ENCODE results near the gene SRPK2. TPM values are rescaled to one million over a fixed set of nuclear protein-coding genes. Genes with fewer than 3 reads are reported as not detected.

SRPK2 gene
- total RNA-seq, 1 experiment from 2014 or later, result 54.4 TPM

DNA sequence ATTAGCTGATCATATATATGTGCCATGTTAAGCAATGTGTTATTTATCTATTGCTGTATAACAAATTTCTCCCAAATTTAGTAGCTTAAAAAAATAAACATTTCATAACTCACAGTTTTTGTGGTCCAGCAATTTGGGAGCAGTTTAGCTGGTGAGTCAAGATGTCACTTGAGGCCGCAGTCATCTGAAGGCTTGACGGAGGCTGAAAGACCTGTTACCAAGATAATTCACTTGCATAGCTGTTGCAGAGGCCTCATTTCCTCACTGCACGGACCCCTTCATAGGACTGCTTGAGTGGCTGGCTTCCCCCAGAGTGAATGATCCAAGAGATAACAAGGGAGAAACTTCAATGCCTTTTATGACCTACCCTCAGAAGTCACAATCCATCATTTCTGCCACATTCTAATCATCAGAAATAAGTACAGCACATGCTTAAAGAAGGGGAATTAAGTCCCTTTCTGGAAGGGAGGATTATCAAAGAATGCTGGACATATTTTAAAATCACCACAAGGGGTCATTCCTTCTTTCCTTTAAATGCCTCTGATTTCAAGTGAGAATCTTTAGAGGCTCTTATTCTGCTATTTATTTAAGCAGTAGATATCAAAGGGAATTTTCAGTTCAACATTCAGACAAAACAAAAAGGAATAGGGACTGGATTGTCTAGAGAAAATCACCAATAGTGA lies 10.5 kb upstream of the SRPK2 start:
- Mint-ChIP-seq H3K27ac (ENCODE audit: low read depth, unreplicated experiment) (no peak overlapping the region), H3K4me1 (ENCODE audit: insufficient read depth, unreplicated experiment) (peaks cover 7% of the 10 kb centered on the region), H3K9me3 (ENCODE audit: unreplicated experiment) (no peaks in the 10 kb centered on the region), H3K36me3 (ENCODE audit: insufficient read depth, unreplicated experiment) (no peaks in the 10 kb centered on the region), H3K27me3 (ENCODE audit: insufficient read depth, unreplicated experiment) (no peaks in the 10 kb centered on the region), H3K4me3 (ENCODE audit: unreplicated experiment) (no peak overlapping the region)
- peak; percentile 31 for TF ChIP-seq CTCF (IDR thresholded peaks at IDR 0.05; ENCODE audit: unreplicated experiment)
- DNase-seq (ENCODE audit: unreplicated experiment), result no peak
- POLR2A ChIA-PET, result interaction anchor here (0.6 to 1.6 kb wide), 2 partner anchors 10 to 16 kb away, joined by 3 to 6 read pairs; partner anchors contain the start of gene SRPK2
- CTCF ChIA-PET, result interaction anchor here (0.5 to 2.9 kb wide), 15 partner anchors 9 to 248 kb away, joined by 3 to 12 read pairs (median 3); no protein-coding TSS in a partner anchor
- BruUV-seq (replicated peaks), result no TSS peak
- intact Hi-C loops (cut with micrococcal nuclease), result loop anchor here (1.0 kb wide), 3 partner anchors 30 to 190 kb away; no protein-coding TSS in a partner anchor

DNA sequence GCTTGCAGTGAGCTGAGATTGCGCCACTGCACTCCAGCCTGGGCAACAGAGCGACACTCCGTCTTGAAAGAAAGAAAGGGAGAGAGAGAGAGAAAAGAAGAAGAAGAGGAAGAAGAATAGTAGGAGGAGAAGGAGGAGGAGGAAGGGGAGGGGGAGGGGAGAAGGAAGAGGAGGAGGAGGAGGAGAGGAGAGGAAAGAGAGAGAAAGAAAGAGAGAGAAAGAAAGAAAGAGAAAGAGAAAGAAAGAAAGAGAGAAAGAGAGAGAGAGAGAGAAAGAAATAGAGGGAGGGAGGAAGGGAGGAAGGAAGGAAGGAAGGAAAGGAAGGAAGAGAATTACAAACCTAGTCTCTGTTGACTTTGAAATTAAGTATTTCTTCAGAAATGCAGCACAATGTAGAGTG lies 7.8 kb upstream of the SRPK2 start:
- no peaks in the 10 kb centered on the region for H3K36me3 Mint-ChIP-seq (ENCODE audit: insufficient read depth, unreplicated experiment)
- no peak for DNase-seq (ENCODE audit: unreplicated experiment)
- no peak overlapping the region for H3K4me3 Mint-ChIP-seq (ENCODE audit: unreplicated experiment)
- BruUV-seq (replicated peaks), result no TSS peak
- POLR2A ChIA-PET, result no interaction called here
- no peak overlapping the region for H3K27ac Mint-ChIP-seq (ENCODE audit: low read depth, unreplicated experiment)
- H3K4me1 Mint-ChIP-seq (ENCODE audit: insufficient read depth, unreplicated experiment), result peaks cover 7% of the 10 kb centered on the region
- H3K9me3 Mint-ChIP-seq (ENCODE audit: unreplicated experiment), result no peaks in the 10 kb centered on the region
- intact Hi-C loops (cut with micrococcal nuclease), result no loop called here
- TF ChIP-seq CTCF (IDR thresholded peaks at IDR 0.05; ENCODE audit: unreplicated experiment), result no peak
- H3K27me3 Mint-ChIP-seq (ENCODE audit: insufficient read depth, unreplicated experiment), result no peaks in the 10 kb centered on the region
- CTCF ChIA-PET, result interaction anchor here (0.6 to 1.1 kb wide), 2 partner anchors 76 to 256 kb away, joined by 3 to 5 read pairs; no protein-coding TSS in a partner anchor

DNA sequence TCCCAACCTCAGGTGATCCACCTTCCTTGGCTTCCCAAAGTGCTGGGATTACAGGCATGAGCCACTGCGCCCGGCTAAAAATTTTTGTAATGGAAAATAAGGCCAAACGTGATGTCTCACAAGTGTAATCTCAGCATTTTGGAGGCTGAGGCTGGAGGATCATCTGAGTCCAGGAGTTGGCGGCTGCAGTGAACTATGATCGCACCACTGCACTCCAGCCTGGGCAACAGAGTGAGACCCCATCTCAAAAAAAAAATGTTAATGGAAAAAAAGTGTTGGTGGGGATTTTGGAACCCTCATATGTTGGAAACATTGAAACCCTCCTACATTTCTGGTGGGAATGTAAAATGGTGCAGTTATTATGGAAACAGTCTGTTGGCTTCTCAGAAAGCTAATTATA lies 2.7 kb upstream of the SRPK2 start:
- Mint-ChIP-seq H3K36me3 (ENCODE audit: insufficient read depth, unreplicated experiment) (peaks cover 6% of the 10 kb centered on the region), H3K27ac (ENCODE audit: low read depth, unreplicated experiment) (no peak overlapping the region), H3K4me1 (ENCODE audit: insufficient read depth, unreplicated experiment) (peaks cover 3% of the 10 kb centered on the region), H3K9me3 (ENCODE audit: unreplicated experiment) (no peaks in the 10 kb centered on the region), H3K4me3 (ENCODE audit: unreplicated experiment) (no peak overlapping the region), H3K27me3 (ENCODE audit: insufficient read depth, unreplicated experiment) (no peaks in the 10 kb centered on the region)
- CTCF ChIA-PET, result interaction anchor here (0.5 to 0.8 kb wide), 3 partner anchors 141 to 1013 kb away, joined by 3 to 4 read pairs (median 3); partner anchors contain the start of gene RINT1
- POLR2A ChIA-PET, result interaction anchor here (0.7 kb wide), 1 partner anchor 60 kb away, joined by 3 read pairs; no protein-coding TSS in a partner anchor
- intact Hi-C loops (cut with micrococcal nuclease), result no loop called here
- no peak for DNase-seq (ENCODE audit: unreplicated experiment)
- no peak for TF ChIP-seq CTCF (IDR thresholded peaks at IDR 0.05; ENCODE audit: unreplicated experiment)
- BruUV-seq (replicated peaks), result no TSS peak

DNA sequence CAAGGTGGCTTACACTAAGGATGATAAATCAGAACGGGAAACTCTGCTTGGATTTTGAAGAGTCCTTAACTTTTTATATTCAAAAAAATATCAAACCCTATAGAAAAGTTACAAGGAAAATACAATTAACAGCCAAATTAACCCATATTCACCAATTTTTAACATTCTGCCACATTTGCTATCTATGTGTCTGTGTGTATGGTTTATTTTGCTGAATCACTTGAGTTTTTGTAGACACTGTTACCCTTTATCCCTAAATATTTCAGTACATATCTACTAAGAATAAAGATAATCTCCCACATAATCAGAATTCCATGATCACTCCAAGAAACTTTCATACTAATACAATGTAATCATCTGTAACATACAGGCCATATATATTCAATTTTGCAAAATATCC lies 1.2 kb upstream of the SRPK2 start:
- no peaks in the 10 kb centered on the region for H3K4me1 Mint-ChIP-seq (ENCODE audit: insufficient read depth, unreplicated experiment)
- ChIA-PET POLR2A (interaction anchor here (0.6 to 1.9 kb wide), 3 partner anchors 9 to 205 kb away, joined by 3 to 6 read pairs (median 5); no protein-coding TSS in a partner anchor), CTCF (interaction anchor here (0.5 kb wide), 1 partner anchor 49 kb away, joined by 4 read pairs; no protein-coding TSS in a partner anchor)
- intact Hi-C loops (cut with micrococcal nuclease), result no loop called here
- no peaks in the 10 kb centered on the region for H3K27me3 Mint-ChIP-seq (ENCODE audit: insufficient read depth, unreplicated experiment)
- DNase-seq (ENCODE audit: unreplicated experiment), result no peak
- no peaks in the 10 kb centered on the region for H3K9me3 Mint-ChIP-seq (ENCODE audit: unreplicated experiment)
- no TSS peak for BruUV-seq (replicated peaks)
- no peak for TF ChIP-seq CTCF (IDR thresholded peaks at IDR 0.05; ENCODE audit: unreplicated experiment)
- peaks cover 6% of the 10 kb centered on the region for H3K36me3 Mint-ChIP-seq (ENCODE audit: insufficient read depth, unreplicated experiment)
- H3K27ac Mint-ChIP-seq (ENCODE audit: low read depth, unreplicated experiment), result no peak overlapping the region
- H3K4me3 Mint-ChIP-seq (ENCODE audit: unreplicated experiment), result peak overlapping the region; percentile 82

Data from MCF 10A (cell line).